ENCODE results near the gene TINCR. TPM values are rescaled to one million over a fixed set of nuclear protein-coding genes. Genes with fewer than 3 reads are reported as not detected.
"Not testable (repeated sequence)": the region's sequence is repeated elsewhere in the genome, so short reads cannot be mapped to it uniquely, and the experiment has no call there.

TINCR gene
- total RNA-seq, 1 donor: 0.84 TPM

DNA sequence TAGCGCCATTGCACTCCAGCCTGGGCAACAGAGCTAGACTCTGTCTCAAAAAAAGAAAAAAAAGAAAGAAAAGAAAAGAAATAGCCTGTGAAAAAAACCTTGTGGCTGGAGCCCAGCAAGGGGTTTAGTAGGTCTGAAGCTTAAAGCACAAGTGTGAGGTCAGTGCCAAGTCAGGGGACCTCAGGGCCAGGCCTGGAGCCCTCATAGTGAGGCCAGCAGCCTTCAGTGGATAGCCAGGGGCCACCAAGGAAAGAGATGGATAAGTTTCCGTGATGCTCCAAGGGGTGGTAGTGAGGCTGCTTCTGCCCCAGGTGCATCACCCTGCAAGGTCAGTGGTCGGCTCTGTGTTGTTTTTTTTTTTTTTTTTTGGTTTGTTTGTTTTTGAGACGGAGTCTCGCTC is 12.9 kb downstream of the TINCR start:
- Histone ChIP-seq H3K4me3 (ENCODE audit: low read length) (no peak overlapping the region), H3K4me1 (ENCODE audit: insufficient read depth, low read length) (no peaks in the 10 kb centered on the region), H3K9me3 (ENCODE audit: low read depth, low read length) (no peaks in the 10 kb centered on the region), H3K27me3 (ENCODE audit: insufficient read depth, low read length) (no peaks in the 10 kb centered on the region)

DNA sequence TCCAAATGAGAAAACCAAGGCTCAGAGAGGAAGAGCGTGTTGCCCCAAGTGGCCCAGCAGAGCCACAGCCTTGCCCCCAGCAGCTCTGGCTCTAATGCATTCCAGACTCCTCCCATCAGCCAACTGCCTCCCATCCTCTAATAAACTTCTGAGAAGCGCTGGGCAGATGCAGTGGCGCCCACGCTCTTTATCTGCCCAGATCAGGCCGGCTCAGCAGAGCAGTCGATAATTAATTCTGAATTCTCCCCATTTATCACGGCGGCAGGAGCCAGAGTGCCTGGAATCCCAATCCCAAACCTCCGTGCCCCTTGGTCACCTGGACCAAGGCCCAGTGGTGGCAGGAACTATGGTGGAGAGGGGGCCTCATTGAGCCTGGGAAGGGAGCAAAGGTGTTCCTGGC is 13.9 kb downstream of the TINCR start:
- Histone ChIP-seq H3K9me3 (ENCODE audit: low read depth, low read length) (no peaks in the 10 kb centered on the region), H3K4me3 (ENCODE audit: low read length) (no peak overlapping the region), H3K4me1 (ENCODE audit: insufficient read depth, low read length) (no peaks in the 10 kb centered on the region), H3K27me3 (ENCODE audit: insufficient read depth, low read length) (no peaks in the 10 kb centered on the region)

DNA sequence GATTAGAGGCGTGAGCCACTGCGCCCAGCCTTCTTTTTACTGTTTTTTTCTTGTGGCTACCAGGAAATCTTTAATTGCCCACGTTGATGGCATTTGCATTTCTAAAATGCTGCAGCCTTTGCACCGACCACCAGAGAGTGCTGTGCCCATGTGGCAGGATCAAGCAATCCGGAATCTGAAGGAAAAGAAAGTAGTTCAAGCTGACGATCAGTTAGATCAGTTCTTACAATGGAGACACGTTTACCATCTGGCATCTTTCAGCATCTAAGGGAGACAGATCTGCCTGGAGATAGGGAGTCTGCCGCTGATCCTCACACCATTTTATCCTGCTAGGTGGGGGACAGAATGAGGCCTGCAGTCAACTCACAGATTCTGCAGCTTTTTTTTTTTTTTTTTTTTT is 19.9 kb downstream of the TINCR start:
- Histone ChIP-seq H3K9me3 (ENCODE audit: low read depth, low read length) (no peaks in the 10 kb centered on the region), H3K4me3 (ENCODE audit: low read length) (no peak overlapping the region), H3K4me1 (ENCODE audit: insufficient read depth, low read length) (no peaks in the 10 kb centered on the region), H3K27me3 (ENCODE audit: insufficient read depth, low read length) (no peaks in the 10 kb centered on the region)

DNA sequence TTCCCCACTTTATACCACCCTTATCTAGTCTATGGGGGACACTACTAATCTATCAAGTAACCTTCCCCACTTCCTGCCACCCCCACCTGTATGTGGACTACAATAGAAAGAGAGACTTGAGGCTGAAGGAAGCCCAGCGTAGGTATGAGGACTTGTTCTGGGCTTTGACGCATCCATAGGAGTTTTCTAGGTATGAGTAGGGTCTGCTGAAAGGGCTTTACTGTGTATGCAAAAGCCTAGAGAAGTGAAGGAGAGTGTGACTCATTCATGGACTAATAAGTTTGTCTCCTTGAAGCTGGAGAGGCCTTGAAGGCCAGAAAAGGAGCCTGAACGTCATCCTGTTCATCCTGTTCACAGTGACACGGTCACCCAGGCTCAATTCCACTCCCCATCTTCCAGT is 21.8 kb downstream of the TINCR start:
- no peaks in the 10 kb centered on the region for H3K4me1 ChIP-seq (ENCODE audit: insufficient read depth, low read length)
- no peaks in the 10 kb centered on the region for H3K9me3 ChIP-seq (ENCODE audit: low read depth, low read length)
- H3K27me3 ChIP-seq (ENCODE audit: insufficient read depth, low read length): no peaks in the 10 kb centered on the region
- H3K4me3 ChIP-seq (ENCODE audit: low read length): no peak overlapping the region

DNA sequence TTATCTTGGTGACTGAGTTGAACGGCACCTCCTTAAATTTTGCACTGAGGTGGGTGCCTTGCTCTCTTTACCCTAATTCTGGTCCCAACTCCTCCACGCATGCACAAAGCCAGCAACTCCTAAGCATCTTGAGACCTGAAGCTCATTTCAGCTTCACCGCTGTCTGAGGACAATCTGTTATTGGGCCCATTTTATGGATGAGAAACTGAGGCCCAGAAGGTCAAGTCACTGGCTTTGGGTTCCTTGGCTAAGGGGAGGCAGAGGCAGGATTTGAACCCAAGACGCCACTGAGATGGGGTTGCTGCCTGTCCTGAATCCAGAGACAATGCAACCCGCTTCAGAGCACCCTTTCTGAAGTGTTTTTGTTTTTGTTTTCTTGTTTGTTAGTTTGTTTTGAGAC is 22.7 kb downstream of the TINCR start:
- no peak overlapping the region for H3K4me3 ChIP-seq (ENCODE audit: low read length)
- H3K9me3 ChIP-seq (ENCODE audit: low read depth, low read length): no peaks in the 10 kb centered on the region
- no peaks in the 10 kb centered on the region for H3K4me1 ChIP-seq (ENCODE audit: insufficient read depth, low read length)
- no peaks in the 10 kb centered on the region for H3K27me3 ChIP-seq (ENCODE audit: insufficient read depth, low read length)

DNA sequence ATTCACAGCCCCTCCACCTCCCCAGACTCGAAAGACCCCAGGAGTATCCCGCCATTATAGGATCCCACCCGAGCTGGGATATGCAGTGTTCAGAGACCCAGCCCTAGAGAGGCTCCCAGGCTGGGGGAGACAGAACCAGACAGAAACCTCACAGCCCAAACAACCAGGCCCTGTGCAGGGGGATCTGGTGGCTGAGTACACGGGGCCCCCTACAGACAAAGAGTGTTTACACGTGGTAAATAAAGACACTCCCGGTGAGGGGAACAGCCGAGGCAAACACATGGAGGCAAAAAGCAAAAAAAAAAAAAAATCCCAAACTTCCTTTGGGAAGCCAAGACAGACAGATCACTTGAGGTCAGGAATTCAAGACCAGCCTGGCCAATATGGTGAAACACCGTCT is 25.1 kb downstream of the TINCR start:
- H3K27me3 ChIP-seq (ENCODE audit: insufficient read depth, low read length): no peaks in the 10 kb centered on the region
- no peaks in the 10 kb centered on the region for H3K4me1 ChIP-seq (ENCODE audit: insufficient read depth, low read length)
- no peak overlapping the region for H3K4me3 ChIP-seq (ENCODE audit: low read length)
- H3K9me3 ChIP-seq (ENCODE audit: low read depth, low read length): no peaks in the 10 kb centered on the region

DNA sequence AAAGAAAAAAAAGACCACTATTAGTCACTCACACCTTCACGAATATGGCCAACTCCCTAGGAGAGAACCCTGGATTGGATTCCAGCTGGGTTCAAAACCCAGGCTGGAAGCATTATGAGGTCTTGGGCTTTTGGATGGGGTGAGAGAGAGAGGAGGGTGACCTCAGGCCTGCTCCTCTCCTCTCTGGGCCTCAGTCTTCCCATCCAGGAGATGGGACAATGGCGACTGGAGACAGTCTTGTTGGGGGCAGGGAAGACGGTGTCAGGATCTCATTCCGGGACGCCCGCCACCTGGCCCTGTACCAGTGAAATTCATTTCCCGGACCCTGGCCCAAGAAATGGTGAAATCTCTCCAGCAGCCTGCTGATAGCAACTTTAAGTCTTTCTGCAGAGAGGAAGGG is 26.3 kb downstream of the TINCR start:
- H3K27me3 ChIP-seq (ENCODE audit: insufficient read depth, low read length): peaks cover under 1% of the 10 kb centered on the region
- no peaks in the 10 kb centered on the region for H3K9me3 ChIP-seq (ENCODE audit: low read depth, low read length)
- no peaks in the 10 kb centered on the region for H3K4me1 ChIP-seq (ENCODE audit: insufficient read depth, low read length)
- no peak overlapping the region for H3K4me3 ChIP-seq (ENCODE audit: low read length)

DNA sequence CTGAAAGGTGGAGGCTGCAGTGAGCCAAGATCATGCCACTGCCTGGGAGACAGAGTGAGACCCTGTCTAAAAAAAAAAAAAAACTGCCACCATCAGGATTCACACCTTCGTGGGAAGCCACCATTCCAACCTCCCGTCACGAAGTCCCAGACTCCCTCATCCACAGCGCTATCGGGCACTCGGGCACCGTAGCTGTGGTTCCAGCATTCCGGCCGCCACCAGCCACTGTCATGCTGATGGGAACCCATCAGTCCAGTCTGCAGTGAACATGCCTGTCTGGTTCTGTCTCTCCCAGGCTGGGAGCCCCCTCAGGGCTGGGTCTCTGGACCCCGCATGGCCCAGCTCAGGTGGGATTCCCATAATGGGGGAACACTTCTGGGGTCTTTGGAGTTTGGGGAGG is 27.5 kb downstream of the TINCR start:
- H3K9me3 ChIP-seq (ENCODE audit: low read depth, low read length): no peaks in the 10 kb centered on the region
- H3K4me1 ChIP-seq (ENCODE audit: insufficient read depth, low read length): no peaks in the 10 kb centered on the region
- H3K27me3 ChIP-seq (ENCODE audit: insufficient read depth, low read length): peaks cover 7% of the 10 kb centered on the region
- no peak overlapping the region for H3K4me3 ChIP-seq (ENCODE audit: low read length)

DNA sequence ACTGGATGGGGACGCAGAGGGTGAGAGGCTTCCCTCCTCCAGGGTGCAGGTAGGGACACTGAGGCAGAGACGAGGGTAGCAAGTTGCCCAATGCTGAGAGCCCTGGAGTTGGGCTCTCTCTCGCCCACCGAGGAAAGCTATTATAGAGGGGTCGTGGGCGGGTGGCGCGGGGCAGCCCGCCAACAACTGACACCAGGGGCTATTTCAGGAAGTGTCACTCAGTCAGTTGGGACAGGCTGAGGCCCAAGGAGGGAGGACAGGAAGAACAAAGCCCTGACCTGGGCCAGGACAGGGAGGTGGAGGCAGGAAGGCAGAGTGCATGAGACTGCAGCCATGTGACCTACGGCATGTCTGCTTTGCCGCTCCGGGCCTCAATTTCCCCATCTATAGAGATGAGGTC is 29.9 kb downstream of the TINCR start:
- peaks cover 7% of the 10 kb centered on the region for H3K27me3 ChIP-seq (ENCODE audit: insufficient read depth, low read length)

DNA sequence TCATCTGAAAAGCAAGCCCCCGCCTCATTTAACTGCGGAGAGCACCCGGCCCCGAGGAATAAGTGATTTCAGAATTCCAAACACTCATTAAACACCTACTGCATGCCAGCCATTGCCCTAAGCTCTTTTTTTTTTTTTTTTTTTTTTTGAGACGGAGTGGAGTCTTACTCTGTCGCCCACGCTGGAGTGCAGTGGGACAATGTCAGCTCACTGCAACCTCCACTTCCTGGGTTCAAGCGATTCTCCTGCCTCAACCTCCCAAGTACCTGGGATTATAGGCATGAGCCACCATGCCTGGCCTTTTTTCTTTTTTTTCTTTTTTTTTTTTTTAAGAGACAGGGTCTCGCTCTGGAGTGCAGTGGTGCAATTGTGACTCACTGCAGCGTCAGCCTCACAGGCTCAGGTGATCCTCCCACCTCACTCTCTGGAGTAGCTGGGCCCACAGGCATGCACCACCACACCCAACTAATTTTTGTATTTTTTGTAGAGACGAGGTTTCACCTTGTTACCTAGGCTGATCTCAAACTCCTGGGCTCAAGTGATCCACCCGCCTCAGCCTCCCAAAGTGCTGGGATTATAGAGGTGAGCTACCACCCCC is 30.7 kb downstream of the TINCR start:
- H3K4me1 ChIP-seq (ENCODE audit: insufficient read depth, low read length); H3K9me3 ChIP-seq (ENCODE audit: low read depth, low read length); H3K4me3 ChIP-seq (ENCODE audit: low read length); H3K27me3 ChIP-seq (ENCODE audit: insufficient read depth, low read length): not testable (repeated sequence)

More for the DNA sequence above, 29.9 kb downstream of the TINCR start:
- Histone ChIP-seq H3K4me1 (ENCODE audit: insufficient read depth, low read length) (no peaks in the 10 kb centered on the region), H3K4me3 (ENCODE audit: low read length) (no peak overlapping the region), H3K9me3 (ENCODE audit: low read depth, low read length) (no peaks in the 10 kb centered on the region)

DNA sequence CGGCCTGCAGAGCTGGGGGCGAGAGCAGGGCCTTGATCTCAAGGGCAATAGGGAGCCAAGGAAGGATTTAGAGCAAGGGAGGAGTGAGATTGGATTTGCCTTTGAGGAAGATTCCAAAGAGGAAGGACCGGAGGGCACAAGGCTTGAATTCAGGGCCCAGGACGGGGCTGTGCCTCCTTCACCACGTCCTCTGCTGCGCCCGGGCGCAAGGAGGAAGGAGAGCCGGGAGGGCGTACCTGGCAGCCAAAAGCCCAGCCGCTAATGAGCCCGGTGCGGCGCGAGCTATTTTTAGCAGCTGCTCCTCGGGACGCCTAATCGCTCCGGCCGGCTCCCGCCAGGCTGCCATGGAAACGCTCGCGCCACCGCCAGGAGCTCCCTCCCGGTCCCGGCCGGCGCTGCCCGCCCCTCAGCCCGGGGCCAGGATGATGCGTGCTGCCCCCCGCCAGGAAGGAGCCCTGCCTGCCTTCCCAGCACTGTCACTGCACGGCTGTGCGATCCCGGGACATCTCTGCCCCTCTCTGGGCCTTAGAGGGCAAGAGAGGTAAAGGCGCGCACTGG is 31.3 kb downstream of the TINCR start:
- H3K4me1 ChIP-seq (ENCODE audit: insufficient read depth, low read length): no peaks in the 10 kb centered on the region
- H3K27me3 ChIP-seq (ENCODE audit: insufficient read depth, low read length): peaks cover 7% of the 10 kb centered on the region
- H3K9me3 ChIP-seq (ENCODE audit: low read depth, low read length): no peaks in the 10 kb centered on the region
- H3K4me3 ChIP-seq (ENCODE audit: low read length): no peak overlapping the region

DNA sequence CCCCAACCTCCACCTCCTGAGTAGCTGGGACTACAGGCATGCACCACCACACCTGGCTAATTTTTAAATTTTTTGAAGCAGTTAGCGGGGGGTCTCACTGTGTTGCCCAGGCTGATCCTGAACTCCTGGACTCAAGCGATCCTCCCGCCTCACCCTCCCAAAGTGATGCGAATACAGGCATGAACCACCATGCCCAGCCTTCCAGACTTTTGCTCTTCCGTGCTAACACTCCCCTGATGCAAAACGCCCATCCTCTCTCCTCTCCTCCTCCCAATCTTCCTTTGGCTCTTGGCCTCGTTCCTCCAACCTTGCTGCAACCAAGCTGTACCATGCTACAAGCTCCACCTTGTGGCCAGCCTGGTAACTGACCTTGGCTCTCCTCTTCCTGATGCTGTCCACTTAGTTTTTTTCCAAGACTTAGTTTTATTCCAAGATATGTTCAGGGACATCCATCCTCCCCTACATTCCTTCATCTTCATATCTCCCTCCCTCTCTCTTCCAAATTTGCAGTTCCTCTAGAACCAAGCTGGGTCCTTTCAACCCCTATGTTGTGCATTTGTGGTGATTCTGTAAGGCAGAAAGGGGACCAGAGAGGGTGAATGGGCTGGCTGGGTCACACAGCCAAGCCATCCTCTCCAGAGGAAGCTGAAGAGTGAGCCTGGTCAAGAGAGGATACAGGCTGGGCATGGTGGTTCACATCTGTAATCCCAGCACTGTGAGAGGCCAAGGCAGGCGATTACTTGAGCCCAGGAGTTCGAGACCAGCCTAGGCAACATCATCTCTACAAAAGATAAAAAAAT is 32.8 kb downstream of the TINCR start:
- Histone ChIP-seq H3K4me1 (ENCODE audit: insufficient read depth, low read length) (no peaks in the 10 kb centered on the region), H3K27me3 (ENCODE audit: insufficient read depth, low read length) (peaks cover 7% of the 10 kb centered on the region), H3K9me3 (ENCODE audit: low read depth, low read length) (no peaks in the 10 kb centered on the region), H3K4me3 (ENCODE audit: low read length) (no peak overlapping the region)

DNA sequence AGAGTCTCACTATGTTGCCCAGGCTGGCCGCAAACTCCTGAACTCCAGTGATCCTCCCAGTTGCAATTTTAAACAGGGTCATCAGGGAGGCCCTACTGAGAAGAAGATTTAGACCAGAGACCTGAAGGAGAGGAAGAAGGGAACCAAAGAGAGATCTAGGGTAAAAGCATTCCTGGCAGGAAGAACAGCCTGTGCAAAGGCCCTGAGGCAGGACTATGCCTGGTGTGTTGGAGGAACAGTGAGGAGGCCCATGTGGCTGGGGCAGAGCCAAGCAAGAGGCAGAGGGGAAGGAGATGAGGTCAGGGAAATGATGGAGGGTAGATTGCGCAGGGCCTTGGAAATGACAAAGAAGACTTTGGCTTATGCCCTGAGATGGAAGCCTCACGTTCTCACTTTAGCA is 34.5 kb downstream of the TINCR start:
- Histone ChIP-seq H3K27me3 (ENCODE audit: insufficient read depth, low read length) (peaks cover 7% of the 10 kb centered on the region), H3K9me3 (ENCODE audit: low read depth, low read length) (no peaks in the 10 kb centered on the region), H3K4me1 (ENCODE audit: insufficient read depth, low read length) (no peaks in the 10 kb centered on the region), H3K4me3 (ENCODE audit: low read length) (no peak overlapping the region)

DNA sequence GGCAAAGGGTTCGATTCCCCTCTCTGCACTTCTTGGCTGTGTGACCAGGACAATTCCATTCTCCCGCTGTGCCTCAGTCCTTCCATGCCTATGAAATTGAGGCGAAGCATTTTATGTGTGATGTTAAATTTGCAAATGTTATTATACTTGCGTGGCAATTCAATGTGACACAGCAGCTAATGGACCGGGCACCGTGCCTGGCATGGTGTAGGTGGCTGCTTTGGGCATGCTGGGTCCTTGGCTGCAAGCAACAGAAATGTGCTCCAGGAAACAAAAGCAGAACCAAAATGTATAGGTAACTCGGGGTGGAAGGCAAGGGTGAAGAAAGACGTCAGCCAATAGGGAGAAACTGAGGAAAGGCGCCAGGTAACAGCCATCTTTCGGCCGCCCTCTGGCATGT is 37.1 kb downstream of the TINCR start:
- H3K9me3 ChIP-seq (ENCODE audit: low read depth, low read length): no peaks in the 10 kb centered on the region
- no peaks in the 10 kb centered on the region for H3K4me1 ChIP-seq (ENCODE audit: insufficient read depth, low read length)
- no peaks in the 10 kb centered on the region for H3K27me3 ChIP-seq (ENCODE audit: insufficient read depth, low read length)
- H3K4me3 ChIP-seq (ENCODE audit: low read length): no peak overlapping the region

DNA sequence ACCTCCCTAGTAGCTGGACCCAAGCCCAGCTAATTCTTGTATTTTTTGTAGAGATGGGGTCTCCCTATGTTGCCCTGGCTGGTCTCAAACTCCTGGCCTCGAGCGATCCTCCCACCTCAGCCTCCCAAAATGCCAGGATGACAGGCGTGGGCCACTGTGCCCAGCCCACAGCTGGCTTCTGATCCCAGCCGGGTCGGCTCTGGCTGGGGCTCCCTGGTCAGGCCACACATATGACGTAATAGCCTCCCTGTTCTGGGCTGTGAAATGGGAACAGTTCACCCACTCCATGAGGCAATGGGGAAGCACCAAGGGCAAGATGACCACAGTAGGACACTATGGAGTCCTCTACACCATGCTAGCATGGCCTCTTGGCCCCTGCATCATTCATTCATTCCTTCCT is 41.1 kb downstream of the TINCR start:
- Histone ChIP-seq H3K27me3 (ENCODE audit: insufficient read depth, low read length) (no peaks in the 10 kb centered on the region), H3K4me3 (ENCODE audit: low read length) (no peak overlapping the region), H3K4me1 (ENCODE audit: insufficient read depth, low read length) (no peaks in the 10 kb centered on the region), H3K9me3 (ENCODE audit: low read depth, low read length) (no peaks in the 10 kb centered on the region)

DNA sequence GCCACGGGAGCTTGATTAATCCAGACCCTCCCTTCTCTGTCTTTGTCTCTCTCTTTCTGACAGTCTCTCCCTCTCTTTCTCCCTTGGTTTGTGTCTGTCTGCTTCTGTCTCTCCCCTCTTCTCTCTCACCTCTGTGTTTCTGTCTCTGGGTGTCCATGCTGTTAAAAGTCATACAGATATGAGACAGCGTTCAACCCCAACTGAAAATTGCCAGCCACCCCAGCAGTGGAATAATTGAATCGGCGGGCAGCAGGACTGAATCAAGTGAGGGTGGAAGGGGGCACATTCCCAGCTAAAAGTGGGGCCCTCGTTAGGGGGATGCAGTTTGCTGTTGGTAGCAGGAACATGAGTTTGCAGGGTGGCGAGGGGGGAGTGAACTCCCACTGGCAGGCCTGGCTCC is 43.7 kb downstream of the TINCR start:
- H3K9me3 ChIP-seq (ENCODE audit: low read depth, low read length): no peaks in the 10 kb centered on the region
- H3K27me3 ChIP-seq (ENCODE audit: insufficient read depth, low read length): no peaks in the 10 kb centered on the region
- H3K4me3 ChIP-seq (ENCODE audit: low read length): no peak overlapping the region
- no peaks in the 10 kb centered on the region for H3K4me1 ChIP-seq (ENCODE audit: insufficient read depth, low read length)
